HepG2 (cell line): ENCODE data around the gene PLBD1.

Experiments
- NFIC ChIP-seq: IDR thresholded peaks from 2 replicates; pipeline ENCODE4 v1.6.1; 2012; ENCODE audit warnings: mild to moderate bottlenecking, low read length, inconsistent platforms
- RFX1 ChIP-seq: fragments of 450-650 bp; IDR thresholded peaks from 2 replicates; pipeline ENCODE4 v1.6.1; 2017
- SP1 ChIP-seq, 2 experiments: fragments of 450-650 bp in 1 of 2; sonication (generic) in 1 of 2; formaldehyde crosslinking in 1 of 2; IDR thresholded peaks; 2 replicates each; pipeline versions ENCODE4 v1.4.0 to v1.6.1; 2016 to 2020; ENCODE audit warnings: missing genetic modification reagents in 1 of 2

GRCh38 chr12:14607568-14607967 is 39.9 kb upstream of the PLBD1 start:
- TF ChIP-seq NFIC (no peak), SP1 (IDR thresholded peaks at IDR 0.05) (no peak), SP1 (CRISPR knock-in tag; IDR thresholded peaks at IDR 0.05) (no peak), RFX1 (no peak)
